Measurements from ENCODE around the gene HOXD4. TPM values are rescaled to one million over a fixed set of nuclear protein-coding genes. Genes with fewer than 3 reads are reported as not detected.

HOXD4 gene
- total RNA-seq, 1 donor from 2014 or later, result not detected

DNA sequence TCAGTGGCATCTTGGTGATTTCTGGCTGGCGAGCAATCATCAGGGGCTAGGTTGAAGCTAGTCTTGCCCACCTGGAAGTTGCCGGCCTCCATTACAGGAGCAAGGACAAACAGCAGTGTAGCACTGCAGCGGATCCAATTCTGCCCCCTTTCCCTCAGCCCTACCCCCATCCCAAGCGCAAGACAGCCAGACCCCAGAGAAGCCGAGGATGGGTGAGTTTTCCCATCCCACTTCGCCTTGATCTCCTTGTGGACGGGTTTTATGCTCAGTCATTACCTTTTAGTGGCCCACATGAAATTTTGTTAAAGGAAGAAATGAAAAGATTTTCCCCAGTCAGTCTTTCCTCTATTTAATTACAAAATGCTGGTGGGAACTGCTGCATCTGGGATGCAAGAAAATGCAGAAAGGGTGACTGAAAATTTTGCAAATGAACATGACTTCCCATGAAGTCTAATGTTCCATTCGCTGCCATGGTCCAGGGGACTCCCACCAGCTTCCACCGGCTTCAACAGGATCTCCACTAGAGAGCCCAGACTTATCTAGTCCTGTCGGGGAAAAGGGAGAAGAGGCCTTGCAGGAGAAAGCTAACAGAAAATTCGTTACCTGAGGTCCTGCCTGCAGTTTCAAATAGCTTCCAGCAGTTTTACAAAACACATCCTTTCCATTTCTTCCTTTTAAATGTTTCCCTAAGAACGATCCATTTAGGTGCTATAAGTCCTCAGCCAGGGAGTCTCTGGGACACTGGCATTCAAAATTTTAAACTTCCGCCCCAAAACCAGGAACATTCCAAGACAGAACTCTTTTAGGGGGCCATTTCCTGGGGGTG is 30.8 kb upstream of the HOXD4 start:
- Mint-ChIP-seq H3K27ac (ENCODE audit: unreplicated experiment) (no peak overlapping the region), H3K27me3 (ENCODE audit: low read depth) (peaks cover 78% of the 10 kb centered on the region), H3K4me1 (ENCODE audit: low read depth) (peaks cover 7% of the 10 kb centered on the region), H3K4me3 (ENCODE audit: unreplicated experiment) (no peak overlapping the region), H3K9me3 (ENCODE audit: low read depth) (peaks cover 8% of the 10 kb centered on the region), H3K36me3 (ENCODE audit: low read depth) (peaks cover 7% of the 10 kb centered on the region)
- DNase-seq (ENCODE audit: low spot score), result no peak
- TF ChIP-seq CTCF (IDR thresholded peaks at IDR 0.05), result no peak

GRCh38 chr2:176121190-176122051 is 29.9 kb upstream of the HOXD4 start:
- Mint-ChIP-seq H3K4me1 (ENCODE audit: low read depth) (peaks cover 7% of the 10 kb centered on the region), H3K27ac (ENCODE audit: unreplicated experiment) (no peak overlapping the region), H3K4me3 (ENCODE audit: unreplicated experiment) (no peak overlapping the region), H3K9me3 (ENCODE audit: low read depth) (peaks cover 8% of the 10 kb centered on the region), H3K27me3 (ENCODE audit: low read depth) (peaks cover 77% of the 10 kb centered on the region), H3K36me3 (ENCODE audit: low read depth) (peaks cover 7% of the 10 kb centered on the region)
- no peak for TF ChIP-seq CTCF (IDR thresholded peaks at IDR 0.05)
- no peak for DNase-seq (ENCODE audit: low spot score)

- no peak for TF ChIP-seq CTCF (IDR thresholded peaks at IDR 0.05)
- peak overlapping the region; percentile 44 for H3K4me3 Mint-ChIP-seq (ENCODE audit: unreplicated experiment)
- peaks cover 76% of the 10 kb centered on the region for H3K27me3 Mint-ChIP-seq (ENCODE audit: low read depth)
These were observed 29.2 kb upstream of the HOXD4 start for GRCh38 chr2:176122052-176122682.

GRCh38 chr2:176122683-176123410 is 28.5 kb upstream of the HOXD4 start, which contains the start of gene HOXD9:
TSS of gene HOXD9 (plus strand) at chr2:176122719. CDS start at chr2:176122769, 50 bp downstream.
- peaks cover 7% of the 10 kb centered on the region for H3K4me1 Mint-ChIP-seq (ENCODE audit: low read depth)
- peak within 1 kb of the TSS; percentile 44 for H3K4me3 Mint-ChIP-seq (ENCODE audit: unreplicated experiment)
- no peak for TF ChIP-seq CTCF (IDR thresholded peaks at IDR 0.05)
- DNase-seq (ENCODE audit: low spot score), result no peak
- H3K9me3 Mint-ChIP-seq (ENCODE audit: low read depth), result peaks cover 5% of the 10 kb centered on the region
- H3K36me3 Mint-ChIP-seq (ENCODE audit: low read depth), result peaks cover 7% of the 10 kb centered on the region
- peaks cover 77% of the 10 kb centered on the region for H3K27me3 Mint-ChIP-seq (ENCODE audit: low read depth)
- no peak within 1 kb of the TSS for H3K27ac Mint-ChIP-seq (ENCODE audit: unreplicated experiment)

More at GRCh38 chr2:176122052-176122682, 29.2 kb upstream of the HOXD4 start:
- Mint-ChIP-seq H3K36me3 (ENCODE audit: low read depth) (peaks cover 7% of the 10 kb centered on the region), H3K4me1 (ENCODE audit: low read depth) (peaks cover 7% of the 10 kb centered on the region), H3K27ac (ENCODE audit: unreplicated experiment) (no peak overlapping the region), H3K9me3 (ENCODE audit: low read depth) (peaks cover 5% of the 10 kb centered on the region)
- DNase-seq (ENCODE audit: low spot score), result no peak
